A673 (cell line): ENCODE measurements around the gene PDCL3. TPM values are rescaled to one million over a fixed set of nuclear protein-coding genes. Genes with fewer than 3 reads are reported as not detected.

ENCODE experiments used
- BruUV-seq: library from RNA; stranded (reverse); fragments of 400-500 nt; replicated peaks from 2 replicates; lab custom pipeline; 2021; lab: Mats Ljungman, UMichigan
- CTCF ChIA-PET: fragments of 300-600 bp; sonication (Branson Sonifier 250); formaldehyde crosslinking; loops from one replicate; lab custom pipeline; 2022; ENCODE audit warnings: antibody characterized with exemption; lab: Charles Lee
- POLR2A ChIA-PET: fragments of 300-600 bp; sonication (Branson Sonifier 250); formaldehyde crosslinking; loops from one replicate; lab custom pipeline; 2022; ENCODE audit warnings: antibody characterized with exemption; ENCODE audit not compliant: low non-redundant PET; lab: Charles Lee
- DNase-seq: peaks from one replicate; pipeline ENCODE4 v3.0.0-alpha.2; 2015; ENCODE audit warnings: low spot score
- H3K27ac ChIP-seq: fragments of 200-600 bp; sonication (generic); 2 replicates; pipeline ENCODE4 v1.5.1; 2016; ENCODE audit warnings: mixed run types, low read depth, mild to moderate bottlenecking, mixed read lengths, antibody characterized with exemption, low read length; ENCODE audit not compliant: poor library complexity, severe bottlenecking
- H3K27me3 ChIP-seq: fragments of 200-600 bp; sonication (generic); replicated peaks from 2 replicates; pipeline ENCODE4 v1.6.1; 2017; ENCODE audit warnings: mixed run types, low read depth, mild to moderate bottlenecking, mixed read lengths, antibody characterized with exemption, low read length; ENCODE audit not compliant: insufficient read depth, poor library complexity
- H3K36me3 ChIP-seq: fragments of 200-600 bp; sonication (generic); 2 replicates; pipeline ENCODE4 v1.6.1; 2016; ENCODE audit warnings: mixed run types, mild to moderate bottlenecking, mixed read lengths, antibody characterized with exemption, low read length; ENCODE audit not compliant: insufficient read depth, poor library complexity, severe bottlenecking
- H3K4me1 ChIP-seq: fragments of 200-600 bp; sonication (generic); 2 replicates; pipeline ENCODE4 v1.6.1; 2017; ENCODE audit warnings: mixed run types, mild to moderate bottlenecking, mixed read lengths, antibody characterized with exemption, low read length; ENCODE audit not compliant: insufficient read depth, poor library complexity, severe bottlenecking
- H3K4me3 ChIP-seq: fragments of 200-600 bp; sonication (generic); 2 replicates; pipeline ENCODE4 v1.5.1; 2016; ENCODE audit warnings: low read depth, mixed run types, mild to moderate bottlenecking, mixed read lengths, low read length; ENCODE audit not compliant: poor library complexity, severe bottlenecking
- H3K9me3 ChIP-seq: fragments of 200-600 bp; sonication (generic); 2 replicates; pipeline ENCODE4 v1.6.1; 2016; ENCODE audit warnings: mixed run types, low read depth, mild to moderate bottlenecking, mixed read lengths, antibody characterized with exemption, low read length; ENCODE audit not compliant: poor library complexity, severe bottlenecking
- CTCF ChIP-seq: fragments of 300-800, 200-600 bp; sonication (generic); conservative IDR thresholded peaks from 2 replicates; pipeline ENCODE4 v1.5.1; 2017; ENCODE audit warnings: low read depth, mild to moderate bottlenecking, antibody characterized with exemption, low read length, moderate library complexity, mixed read lengths
- EZH2 ChIP-seq: fragments of 200-600 bp; sonication (generic); IDR thresholded peaks from 2 replicates; pipeline ENCODE4 v1.6.1; 2017; ENCODE audit warnings: borderline replicate concordance, low read depth, mild to moderate bottlenecking, mixed read lengths, antibody characterized with exemption, low read length; ENCODE audit not compliant: poor library complexity, severe bottlenecking
- intact Hi-C: fragments of 100-400 bp; cut with micrococcal nuclease; formaldehyde crosslinking; loops from one replicate; pipeline ENCODE4 v1.10.0; 2022; ENCODE audit not compliant: unreplicated experiment
- total RNA-seq: library from RNA; stranded (reverse); gene quantifications from 2 replicates; pipeline ENCODE4 v1.2.3, GENCODE V29; 2021

PDCL3 gene
- total RNA-seq, 1 experiment from 2014 or later = 37.6 TPM

GRCh38 chr2:100568989-100569388 is 6.2 kb downstream of the PDCL3 start:
- ChIA-PET POLR2A (no interaction called here), CTCF (interaction anchor here (0.7 kb wide), 1 partner anchor 773 kb away, joined by 3 read pairs; no protein-coding TSS in a partner anchor)
- BruUV-seq = no TSS peak
- Histone ChIP-seq H3K27me3 (no peaks in the 10 kb centered on the region), H3K27ac (no peak overlapping the region), H3K9me3 (no peaks in the 10 kb centered on the region), H3K4me3 (no peak overlapping the region), H3K4me1 (no peaks in the 10 kb centered on the region), H3K36me3 (peaks cover 15% of the 10 kb centered on the region)
- DNase-seq = no peak
- intact Hi-C loops = no loop called here
- TF ChIP-seq CTCF (no peak), EZH2 (no peak)

GRCh38 chr2:100571668-100572067 is 8.9 kb downstream of the PDCL3 start:
- ChIA-PET CTCF (no interaction called here), POLR2A (no interaction called here)
- peaks cover 26% of the 10 kb centered on the region for H3K36me3 ChIP-seq
- intact Hi-C loops = no loop called here
- no peak overlapping the region for H3K27ac ChIP-seq
- no peaks in the 10 kb centered on the region for H3K27me3 ChIP-seq
- DNase-seq = no peak
- TF ChIP-seq CTCF = no peak
- BruUV-seq = no TSS peak
- no peak overlapping the region for H3K4me3 ChIP-seq
- no peaks in the 10 kb centered on the region for H3K4me1 ChIP-seq
- no peaks in the 10 kb centered on the region for H3K9me3 ChIP-seq

- no peaks in the 10 kb centered on the region for H3K4me1 ChIP-seq
- no TSS peak for BruUV-seq
- peaks cover 12% of the 10 kb centered on the region for H3K36me3 ChIP-seq
- ChIA-PET CTCF (no interaction called here), POLR2A (no interaction called here)
- no peaks in the 10 kb centered on the region for H3K9me3 ChIP-seq
- no peaks in the 10 kb centered on the region for H3K27me3 ChIP-seq
- no peak for DNase-seq
- intact Hi-C loops = no loop called here
- no peak overlapping the region for H3K27ac ChIP-seq
- TF ChIP-seq CTCF = no peak
- no peak for TF ChIP-seq EZH2
- H3K4me3 ChIP-seq = no peak overlapping the region
Measured at GRCh38 chr2:100577777-100578176, 15.0 kb downstream of the PDCL3 start.
